ENCODE measurements around the gene UPF1. TPM values are rescaled to one million over a fixed set of nuclear protein-coding genes. Genes with fewer than 3 reads are reported as not detected.

Gene UPF1
- total RNA-seq, 1 donor from 2014 or later = 57.8 TPM

DNA sequence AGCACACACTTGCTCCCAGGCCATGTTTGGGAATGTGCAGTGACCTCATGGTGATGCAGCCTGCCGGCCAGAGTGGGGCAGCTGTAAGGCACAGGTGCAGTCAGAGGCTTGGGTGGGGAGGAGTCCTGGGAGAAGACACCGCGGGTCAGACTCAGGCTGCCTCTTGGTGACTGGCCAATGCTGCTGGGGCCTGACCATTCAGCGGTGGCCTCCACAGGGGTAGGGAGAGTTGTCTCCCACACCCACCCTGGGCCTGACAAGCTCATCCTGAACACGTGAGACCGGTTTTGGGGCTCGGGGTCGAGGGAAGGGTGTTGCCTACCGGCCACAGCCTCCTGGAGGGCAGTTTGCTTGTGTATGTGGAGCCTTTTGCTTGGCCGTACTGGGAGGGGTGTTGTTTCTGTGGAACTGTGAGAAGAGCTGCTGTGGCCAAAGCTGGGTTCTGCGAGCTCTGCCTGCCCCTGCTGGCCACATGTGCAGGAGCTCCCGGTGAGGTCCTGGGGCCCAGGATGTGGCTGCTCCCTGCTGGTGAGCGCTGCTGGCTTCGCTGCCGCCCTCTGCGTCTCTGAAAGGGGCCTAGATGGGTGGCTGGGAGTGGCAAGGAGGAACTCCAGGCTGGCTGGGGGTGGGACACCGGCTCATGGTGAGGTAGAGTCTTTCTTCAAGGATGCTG is 22.1 kb downstream of the UPF1 start:
- Histone ChIP-seq H3K36me3 (ENCODE audit: insufficient read depth, low read length) (peaks cover 40% of the 10 kb centered on the region), H4K20me1 (ENCODE audit: insufficient read depth, low read length) (peaks cover 92% of the 10 kb centered on the region)
- no peak for DNase-seq (ENCODE audit: low read depth)

DNA sequence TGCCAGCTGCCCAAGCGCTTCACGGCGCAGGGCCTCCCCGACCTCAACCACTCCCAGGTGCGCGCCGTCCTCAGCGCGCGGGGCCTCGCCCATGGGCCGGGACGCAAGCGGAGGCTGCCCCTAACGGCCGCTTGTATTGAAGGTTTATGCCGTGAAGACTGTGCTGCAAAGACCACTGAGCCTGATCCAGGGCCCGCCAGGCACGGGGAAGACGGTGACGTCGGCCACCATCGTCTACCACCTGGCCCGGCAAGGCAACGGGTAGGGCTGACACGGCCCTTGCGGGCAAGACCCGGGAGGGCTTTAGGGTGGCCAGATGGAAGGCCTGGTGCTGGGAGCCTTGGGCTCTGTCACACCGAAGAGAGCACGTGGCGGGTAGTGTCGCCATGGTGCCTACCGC is 23.2 kb downstream of the UPF1 start:
- FAIRE-seq = no peak
- Mint-ChIP-seq H3K4me3 (ENCODE audit: unreplicated experiment) (no peak overlapping the region), H3K9me3 (ENCODE audit: unreplicated experiment) (no peaks in the 10 kb centered on the region), H3K27me3 (ENCODE audit: low read depth, unreplicated experiment) (no peaks in the 10 kb centered on the region), H3K36me3 (ENCODE audit: low read depth, unreplicated experiment) (peaks cover 24% of the 10 kb centered on the region), H3K4me1 (ENCODE audit: low read depth, unreplicated experiment) (peaks cover 4% of the 10 kb centered on the region), H3K27ac (ENCODE audit: unreplicated experiment) (no peak overlapping the region)
- no peaks in the 10 kb centered on the region for H3K27me3 ChIP-seq (ENCODE audit: insufficient read depth, low read length)
- no peaks in the 10 kb centered on the region for H3K9me3 ChIP-seq (ENCODE audit: insufficient read depth, low read depth, low read length)
- no peak overlapping the region for H3K4me3 ChIP-seq (ENCODE audit: insufficient read depth, low read depth, low read length)
- no peak for DNase-seq (ENCODE audit: low read depth)
- H3K79me2 ChIP-seq (ENCODE audit: insufficient read depth, low read length) = peaks cover 32% of the 10 kb centered on the region
- H3K27ac ChIP-seq (ENCODE audit: low read depth, low read length) = no peak overlapping the region
- TF ChIP-seq, protein P1, sequence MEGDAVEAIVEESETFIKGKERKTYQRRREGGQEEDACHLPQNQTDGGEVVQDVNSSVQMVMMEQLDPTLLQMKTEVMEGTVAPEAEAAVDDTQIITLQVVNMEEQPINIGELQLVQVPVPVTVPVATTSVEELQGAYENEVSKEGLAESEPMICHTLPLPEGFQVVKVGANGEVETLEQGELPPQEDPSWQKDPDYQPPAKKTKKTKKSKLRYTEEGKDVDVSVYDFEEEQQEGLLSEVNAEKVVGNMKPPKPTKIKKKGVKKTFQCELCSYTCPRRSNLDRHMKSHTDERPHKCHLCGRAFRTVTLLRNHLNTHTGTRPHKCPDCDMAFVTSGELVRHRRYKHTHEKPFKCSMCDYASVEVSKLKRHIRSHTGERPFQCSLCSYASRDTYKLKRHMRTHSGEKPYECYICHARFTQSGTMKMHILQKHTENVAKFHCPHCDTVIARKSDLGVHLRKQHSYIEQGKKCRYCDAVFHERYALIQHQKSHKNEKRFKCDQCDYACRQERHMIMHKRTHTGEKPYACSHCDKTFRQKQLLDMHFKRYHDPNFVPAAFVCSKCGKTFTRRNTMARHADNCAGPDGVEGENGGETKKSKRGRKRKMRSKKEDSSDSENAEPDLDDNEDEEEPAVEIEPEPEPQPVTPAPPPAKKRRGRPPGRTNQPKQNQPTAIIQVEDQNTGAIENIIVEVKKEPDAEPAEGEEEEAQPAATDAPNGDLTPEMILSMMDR (IDR thresholded peaks at IDR 0.05; ENCODE audit: insufficient read depth, low read depth, low read length) = no peak
- TF ChIP-seq EZH2 (IDR thresholded peaks at IDR 0.05; ENCODE audit: insufficient read depth, low read length) = no peak
- H2AFZ ChIP-seq (ENCODE audit: low read depth, low read length) = no peak overlapping the region
- H3K4me2 ChIP-seq (ENCODE audit: low read length) = no peak overlapping the region
- H3K4me1 ChIP-seq (ENCODE audit: insufficient read depth, low read length) = no peaks in the 10 kb centered on the region
- H4K20me1 ChIP-seq (ENCODE audit: insufficient read depth, low read length) = peaks cover 92% of the 10 kb centered on the region
- H3K36me3 ChIP-seq (ENCODE audit: insufficient read depth, low read length) = peaks cover 45% of the 10 kb centered on the region
- no peak overlapping the region for H3K9ac ChIP-seq (ENCODE audit: low read length)

More for the DNA sequence above, 22.1 kb downstream of the UPF1 start:
- no peak overlapping the region for H3K4me2 ChIP-seq (ENCODE audit: low read length)
- H3K79me2 ChIP-seq (ENCODE audit: insufficient read depth, low read length) = peaks cover 39% of the 10 kb centered on the region
- no peaks in the 10 kb centered on the region for H3K27me3 Mint-ChIP-seq (ENCODE audit: low read depth, unreplicated experiment)
- no peak for FAIRE-seq
- no peaks in the 10 kb centered on the region for H3K9me3 ChIP-seq (ENCODE audit: insufficient read depth, low read depth, low read length)
- no peak overlapping the region for H3K9ac ChIP-seq (ENCODE audit: low read length)
- H3K4me1 ChIP-seq (ENCODE audit: insufficient read depth, low read length) = peaks cover 7% of the 10 kb centered on the region
- H3K4me1 Mint-ChIP-seq (ENCODE audit: low read depth, unreplicated experiment) = peaks cover 12% of the 10 kb centered on the region
- no peak overlapping the region for H3K27ac Mint-ChIP-seq (ENCODE audit: unreplicated experiment)
- H3K9me3 Mint-ChIP-seq (ENCODE audit: unreplicated experiment) = no peaks in the 10 kb centered on the region
- no peak overlapping the region for H3K4me3 Mint-ChIP-seq (ENCODE audit: unreplicated experiment)
- H2AFZ ChIP-seq (ENCODE audit: low read depth, low read length) = no peak overlapping the region
- H3K4me3 ChIP-seq (ENCODE audit: insufficient read depth, low read depth, low read length) = no peak overlapping the region
- H3K27me3 ChIP-seq (ENCODE audit: insufficient read depth, low read length) = no peaks in the 10 kb centered on the region
- H3K36me3 Mint-ChIP-seq (ENCODE audit: low read depth, unreplicated experiment) = peaks cover 24% of the 10 kb centered on the region
- TF ChIP-seq, protein P1 (IDR thresholded peaks at IDR 0.05; ENCODE audit: insufficient read depth, low read depth, low read length) = no peak
- TF ChIP-seq EZH2 (IDR thresholded peaks at IDR 0.05; ENCODE audit: insufficient read depth, low read length) = no peak
- H3K27ac ChIP-seq (ENCODE audit: low read depth, low read length) = no peak overlapping the region

Measured in astrocyte (in vitro differentiated cells and primary cell).